ENCODE data around the gene TMEM121. TPM values are rescaled to one million over a fixed set of nuclear protein-coding genes. Genes with fewer than 3 reads are reported as not detected.

TMEM121 gene
- polyA plus RNA-seq, 1 donor (not counting 4 experiments of a cell fraction or from before 2014, with no cell fraction given), result 0.18 TPM

DNA sequence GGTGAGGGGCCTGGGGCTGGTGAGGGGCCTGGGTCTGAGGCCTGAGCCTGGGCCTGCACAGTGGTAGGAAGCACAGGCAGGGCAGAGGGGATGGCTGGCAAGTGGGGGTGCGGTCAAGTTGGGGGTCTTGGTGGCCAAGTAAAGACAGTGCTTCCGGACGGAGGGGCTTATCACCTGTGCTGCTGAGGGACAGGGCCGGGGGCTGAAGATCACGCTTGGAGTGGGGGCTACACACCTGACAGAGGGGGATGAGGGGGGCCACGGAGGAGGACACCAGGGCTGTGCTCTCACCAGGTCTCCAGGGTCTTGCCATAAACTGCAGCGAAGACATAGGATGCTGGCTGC, 23.1 kb upstream of the TMEM121 start:
- dilution Hi-C loops (cut with MboI; ENCODE audit: extremely low pct_ligation_motif_present, low sequenced_read_pairs), result no loop called here
- Histone ChIP-seq H3K4me2 (ENCODE audit: control insufficient read depth, extremely low read depth, insufficient read depth, low read depth, low read length) (no peak overlapping the region), H3K9me3 (ENCODE audit: control insufficient read depth, low read depth, low read length) (no peaks in the 10 kb centered on the region), H4K20me1 (ENCODE audit: control insufficient read depth, extremely low read depth, insufficient read depth, low read length) (no peaks in the 10 kb centered on the region), H3K27ac (ENCODE audit: control insufficient read depth, insufficient read depth, low read length) (no peak overlapping the region), H3K9me1 (ENCODE audit: control insufficient read depth, extremely low read depth, insufficient read depth, low read length) (no peaks in the 10 kb centered on the region), H3K36me3 (ENCODE audit: control insufficient read depth in 2 of 2, extremely low read depth in 1 of 2, insufficient read depth in 2 of 2, low read length in 2 of 2) (no peaks in the 10 kb centered on the region), H3K27me3 (ENCODE audit: control insufficient read depth, extremely low read depth, insufficient read depth, low read length) (no peaks in the 10 kb centered on the region), H3K79me2 (ENCODE audit: control insufficient read depth, insufficient read depth, low read length) (no peaks in the 10 kb centered on the region), H3K9ac (ENCODE audit: control insufficient read depth, extremely low read depth, insufficient read depth, low read length) (no peak overlapping the region), H3K4me3 (ENCODE audit: control insufficient read depth in 2 of 3, extremely low read depth in 1 of 3, insufficient read depth in 2 of 3, low read depth in 1 of 3, low read length in 3 of 3) (no peak overlapping the region), H3K4me1 (ENCODE audit: control insufficient read depth, extremely low read depth, insufficient read depth, low read length) (peaks cover 6% of the 10 kb centered on the region), H2AFZ (ENCODE audit: control insufficient read depth, low read length) (no peak overlapping the region)
- no peak for FAIRE-seq
- DNase-seq (ENCODE audit: low read depth, low spot score), result no peak
- TF ChIP-seq, protein P1, sequence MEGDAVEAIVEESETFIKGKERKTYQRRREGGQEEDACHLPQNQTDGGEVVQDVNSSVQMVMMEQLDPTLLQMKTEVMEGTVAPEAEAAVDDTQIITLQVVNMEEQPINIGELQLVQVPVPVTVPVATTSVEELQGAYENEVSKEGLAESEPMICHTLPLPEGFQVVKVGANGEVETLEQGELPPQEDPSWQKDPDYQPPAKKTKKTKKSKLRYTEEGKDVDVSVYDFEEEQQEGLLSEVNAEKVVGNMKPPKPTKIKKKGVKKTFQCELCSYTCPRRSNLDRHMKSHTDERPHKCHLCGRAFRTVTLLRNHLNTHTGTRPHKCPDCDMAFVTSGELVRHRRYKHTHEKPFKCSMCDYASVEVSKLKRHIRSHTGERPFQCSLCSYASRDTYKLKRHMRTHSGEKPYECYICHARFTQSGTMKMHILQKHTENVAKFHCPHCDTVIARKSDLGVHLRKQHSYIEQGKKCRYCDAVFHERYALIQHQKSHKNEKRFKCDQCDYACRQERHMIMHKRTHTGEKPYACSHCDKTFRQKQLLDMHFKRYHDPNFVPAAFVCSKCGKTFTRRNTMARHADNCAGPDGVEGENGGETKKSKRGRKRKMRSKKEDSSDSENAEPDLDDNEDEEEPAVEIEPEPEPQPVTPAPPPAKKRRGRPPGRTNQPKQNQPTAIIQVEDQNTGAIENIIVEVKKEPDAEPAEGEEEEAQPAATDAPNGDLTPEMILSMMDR (optimal IDR thresholded peaks at IDR 0.05 in 1 of 3, IDR thresholded peaks at IDR 0.05 in 1 of 3, conservative IDR thresholded peaks at IDR 0.05 in 1 of 3; ENCODE audit: extremely low read depth in 1 of 3, insufficient read depth in 2 of 3, low read length in 3 of 3), result no peak
- no peak for TF ChIP-seq EZH2 (IDR thresholded peaks at IDR 0.05; ENCODE audit: low read length)

DNA sequence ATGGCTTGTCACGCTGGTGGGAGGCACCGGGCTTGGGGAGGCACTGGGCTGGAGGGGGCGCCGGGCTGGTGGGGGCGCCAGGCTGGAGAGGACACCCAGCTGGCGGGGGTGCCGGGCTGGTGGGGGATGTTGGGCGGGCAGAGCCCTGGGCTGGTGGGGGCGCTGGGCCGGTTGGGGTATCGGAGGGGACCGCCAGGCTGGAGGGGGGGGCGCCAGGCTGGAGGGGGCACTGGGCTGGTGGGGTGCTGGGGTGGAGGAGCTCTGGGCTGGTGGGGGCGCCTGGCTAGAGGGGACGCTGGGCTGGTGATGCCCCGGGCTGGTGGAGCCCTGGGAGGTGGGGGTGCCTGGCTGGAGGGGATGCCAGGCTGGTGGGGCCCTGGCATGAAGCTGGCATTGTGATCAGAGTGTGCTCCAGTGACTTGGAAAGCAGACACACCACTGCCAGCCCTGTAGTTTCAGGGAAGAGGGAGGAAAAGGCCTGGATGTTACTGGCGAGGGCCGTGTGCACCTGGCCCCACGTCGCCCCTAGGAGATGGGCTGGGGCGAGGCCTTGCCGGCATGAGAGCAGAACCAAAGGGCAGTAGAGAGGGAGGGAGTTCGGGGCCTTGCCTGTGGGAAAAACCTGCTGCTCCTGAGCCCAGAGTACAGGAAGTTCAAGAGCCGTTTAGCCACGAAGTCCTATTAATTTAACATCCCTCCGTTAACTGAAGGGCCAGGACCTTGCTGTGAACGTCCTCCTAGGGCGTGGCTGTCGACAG, 22.3 kb upstream of the TMEM121 start:
- Histone ChIP-seq H3K36me3 (ENCODE audit: control insufficient read depth in 2 of 2, extremely low read depth in 1 of 2, insufficient read depth in 2 of 2, low read length in 2 of 2) (no peaks in the 10 kb centered on the region), H3K27ac (ENCODE audit: control insufficient read depth, insufficient read depth, low read length) (no peak overlapping the region), H3K27me3 (ENCODE audit: control insufficient read depth, extremely low read depth, insufficient read depth, low read length) (no peaks in the 10 kb centered on the region), H3K4me2 (ENCODE audit: control insufficient read depth, extremely low read depth, insufficient read depth, low read depth, low read length) (no peak overlapping the region), H3K4me3 (ENCODE audit: control insufficient read depth in 2 of 3, extremely low read depth in 1 of 3, insufficient read depth in 2 of 3, low read depth in 1 of 3, low read length in 3 of 3) (no peak overlapping the region), H3K4me1 (ENCODE audit: control insufficient read depth, extremely low read depth, insufficient read depth, low read length) (peaks cover 4% of the 10 kb centered on the region), H3K79me2 (ENCODE audit: control insufficient read depth, insufficient read depth, low read length) (no peaks in the 10 kb centered on the region), H3K9ac (ENCODE audit: control insufficient read depth, extremely low read depth, insufficient read depth, low read length) (no peak overlapping the region), H3K9me1 (ENCODE audit: control insufficient read depth, extremely low read depth, insufficient read depth, low read length) (no peaks in the 10 kb centered on the region), H3K9me3 (ENCODE audit: control insufficient read depth, low read depth, low read length) (no peaks in the 10 kb centered on the region), H4K20me1 (ENCODE audit: control insufficient read depth, extremely low read depth, insufficient read depth, low read length) (no peaks in the 10 kb centered on the region), H2AFZ (ENCODE audit: control insufficient read depth, low read length) (no peak overlapping the region)
- TF ChIP-seq EZH2 (IDR thresholded peaks at IDR 0.05; ENCODE audit: low read length), result no peak
- TF ChIP-seq, protein P1 (optimal IDR thresholded peaks at IDR 0.05 in 1 of 3, IDR thresholded peaks at IDR 0.05 in 1 of 3, conservative IDR thresholded peaks at IDR 0.05 in 1 of 3; ENCODE audit: extremely low read depth in 1 of 3, insufficient read depth in 2 of 3, low read length in 3 of 3), result no peak
- FAIRE-seq, result no peak
- DNase-seq (ENCODE audit: low read depth, low spot score), result no peak
- dilution Hi-C loops (cut with MboI; ENCODE audit: extremely low pct_ligation_motif_present, low sequenced_read_pairs), result no loop called here

Measured in keratinocyte (primary cell).